HG03439 (cell line): ENCODE measurements around the gene VWA3B.
"Not testable (repeated sequence)": the region's sequence is repeated elsewhere in the genome, so short reads cannot be mapped to it uniquely, and the experiment has no call there.

ENCODE experiments used
- ATAC-seq: cut with Tn5 transposase; IDR thresholded peaks from one replicate; pipeline ENCODE4 v1.9.1; 2021; ENCODE audit warnings: mild to moderate bottlenecking, moderate library complexity; ENCODE audit not compliant: unreplicated experiment

Gene VWA3B

DNA sequence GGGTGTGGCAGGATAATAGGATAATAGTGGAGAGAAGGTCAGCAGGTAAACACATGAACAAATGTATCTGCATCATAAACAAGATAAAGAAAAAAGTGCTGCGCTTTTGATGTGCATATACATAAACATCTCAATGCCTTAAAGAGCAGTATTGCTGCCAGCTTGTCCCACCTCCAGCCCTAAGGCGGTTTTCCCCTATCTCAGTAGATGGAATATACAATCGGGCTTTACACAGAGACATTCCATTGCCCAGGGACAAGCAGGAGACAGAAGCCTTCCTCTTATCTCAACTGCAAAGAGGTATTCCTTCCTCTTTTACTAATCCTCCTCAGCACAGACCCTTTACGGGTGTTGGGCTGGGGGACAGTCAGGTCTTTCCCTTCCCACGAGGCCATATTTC lies 43.1 kb downstream of the VWA3B start:
- ATAC-seq = not testable (repeated sequence)

GRCh38 chr2:98134172-98135005 lies 47.4 kb downstream of the VWA3B start:
- no peak for ATAC-seq

- no peak for ATAC-seq
These were observed 50.2 kb downstream of the VWA3B start for GRCh38 chr2:98137196-98137595.

DNA sequence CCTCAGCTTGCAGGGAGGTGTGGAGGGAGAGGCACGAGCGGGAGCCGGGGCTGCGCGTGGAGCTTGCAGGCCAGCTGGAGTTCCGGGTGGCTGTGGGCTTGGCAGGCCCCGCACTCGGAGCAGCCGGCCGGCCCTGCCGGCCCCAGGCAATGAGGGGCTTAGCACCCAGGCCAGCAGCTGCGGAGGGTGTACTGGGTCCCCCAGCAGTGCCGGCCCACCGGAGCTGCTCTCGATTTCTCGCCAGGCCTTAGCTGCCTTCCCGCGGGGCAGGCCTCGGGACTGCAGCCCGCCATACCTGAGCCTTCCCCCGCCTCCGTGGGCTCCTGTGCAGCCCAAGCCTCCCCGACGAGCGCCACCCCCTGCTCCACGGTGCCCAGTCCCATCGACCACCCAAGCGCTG lies 52.0 kb downstream of the VWA3B start:
- not testable (repeated sequence) for ATAC-seq

DNA sequence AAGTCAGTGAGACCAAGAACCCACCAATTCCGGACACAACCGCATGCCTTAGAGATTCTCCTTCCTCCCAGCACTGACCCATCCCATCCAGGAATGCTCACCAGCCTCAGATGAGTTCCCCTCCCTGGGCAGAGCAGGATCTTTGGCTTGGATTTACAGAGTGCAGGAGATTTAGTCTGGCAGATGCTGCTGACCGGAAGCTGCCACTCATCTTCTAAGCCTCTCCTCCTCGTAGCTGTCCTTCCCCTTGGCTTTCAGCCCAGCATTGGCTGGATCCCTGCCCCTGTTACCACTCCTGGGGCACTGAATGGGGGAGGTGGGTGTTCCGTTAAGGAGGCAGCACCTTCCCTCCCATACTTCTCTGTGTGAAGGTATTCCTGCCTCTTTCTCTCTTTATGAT lies 53.2 kb downstream of the VWA3B start:
- no peak for ATAC-seq

GRCh38 chr2:98142106-98142791 lies 55.3 kb downstream of the VWA3B start:
- no peak for ATAC-seq

DNA sequence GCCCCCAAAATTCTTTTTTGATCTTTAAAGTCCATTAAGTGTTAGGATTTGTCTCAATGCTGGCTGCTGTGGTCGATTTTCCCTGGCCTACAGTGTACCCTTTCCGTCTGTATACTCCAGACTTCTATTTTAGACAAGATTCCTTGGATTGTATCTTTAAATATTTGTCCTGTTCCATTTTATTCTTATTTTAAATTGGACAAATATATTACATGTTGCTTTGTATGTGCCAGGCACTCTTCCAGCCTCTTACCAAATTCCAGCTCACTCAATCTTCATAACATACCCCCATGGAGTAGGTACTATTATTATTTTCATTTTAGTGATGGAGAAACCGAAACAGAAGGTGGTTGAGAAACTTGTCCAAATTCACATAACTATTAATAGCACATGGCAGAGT lies 58.1 kb downstream of the VWA3B start:
- ATAC-seq = no peak

DNA sequence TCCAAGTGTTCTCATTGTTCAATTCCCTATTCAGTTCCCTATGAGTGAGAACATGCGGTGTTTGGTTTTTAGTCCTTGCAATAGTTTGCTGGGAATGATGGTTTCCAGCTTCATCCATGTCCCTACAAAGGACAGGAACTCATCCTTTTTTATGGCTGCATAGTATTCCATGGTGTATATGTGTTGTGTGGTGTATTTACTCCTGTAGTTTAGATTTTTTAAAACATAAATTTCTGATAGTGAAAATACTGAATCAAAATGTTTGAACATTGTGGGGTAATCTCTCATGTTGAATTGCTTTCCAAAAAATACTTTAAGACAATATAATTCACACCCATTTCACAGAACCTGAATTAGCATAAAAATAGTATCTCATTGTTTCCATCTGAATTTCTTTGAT lies 60.9 kb downstream of the VWA3B start:
- not testable (repeated sequence) for ATAC-seq

GRCh38 chr2:98148595-98149332 lies 61.8 kb downstream of the VWA3B start:
- no peak for ATAC-seq

- ATAC-seq = no peak
These were observed 62.3 kb downstream of the VWA3B start for GRCh38 chr2:98149333-98149697.

DNA sequence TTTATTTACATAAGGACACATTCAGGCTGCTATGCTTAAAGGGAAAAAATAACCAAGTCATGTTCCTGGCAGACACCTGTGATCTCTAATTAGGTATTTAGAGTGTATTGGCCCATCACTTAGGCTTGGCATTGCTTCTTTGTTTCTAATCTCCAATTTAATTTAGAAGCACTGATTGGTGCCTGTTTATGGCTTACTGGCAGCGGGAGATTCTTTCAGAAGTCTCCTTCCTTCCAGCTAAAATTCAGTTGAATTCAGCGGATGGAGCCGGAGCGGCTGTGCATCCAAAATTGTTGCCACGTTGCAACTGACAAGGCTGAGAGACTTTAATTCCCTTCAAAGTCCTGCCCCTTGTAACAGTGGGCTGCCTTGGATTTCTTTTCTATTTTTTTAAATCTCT lies 66.5 kb downstream of the VWA3B start:
- no peak for ATAC-seq

DNA sequence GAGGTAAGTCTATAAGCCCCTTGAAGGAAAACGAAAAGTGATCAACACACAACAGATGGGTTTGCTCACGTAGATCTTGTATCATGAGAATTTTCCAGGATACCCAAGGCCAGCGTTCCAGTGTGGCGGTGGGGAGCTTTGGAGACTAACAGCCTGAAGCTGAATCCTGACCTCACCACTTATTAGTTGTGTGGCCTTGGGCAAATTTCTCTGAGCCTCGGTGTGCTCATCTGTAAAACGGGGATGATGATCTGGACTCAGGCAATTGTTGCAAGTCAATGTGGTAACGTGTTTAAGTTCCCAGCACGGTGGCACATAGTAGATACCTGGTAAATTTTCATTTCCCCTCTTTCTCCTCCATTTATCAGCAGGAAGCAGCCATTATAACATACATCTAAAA lies 68.3 kb downstream of the VWA3B start:
- no peak for ATAC-seq

DNA sequence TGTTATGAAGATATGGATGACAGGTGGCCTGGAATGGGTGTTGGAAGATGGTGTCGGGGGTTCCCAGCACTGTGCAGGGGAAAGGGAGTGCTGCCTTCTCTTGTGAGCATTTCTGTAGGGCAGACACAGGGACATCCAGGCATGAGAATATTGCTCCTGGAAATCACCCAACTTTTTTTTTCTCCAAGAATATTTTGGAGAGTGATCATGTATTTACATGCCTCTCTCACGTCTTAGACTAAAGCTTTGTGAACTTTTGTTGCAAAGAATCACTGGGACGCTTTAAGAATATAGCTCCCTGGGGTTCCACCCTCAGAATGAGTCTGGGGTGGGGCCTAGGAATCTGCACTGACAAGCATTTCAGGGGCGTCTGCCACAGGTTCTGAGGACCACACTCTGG lies 68.7 kb downstream of the VWA3B start:
- ATAC-seq = no peak

DNA sequence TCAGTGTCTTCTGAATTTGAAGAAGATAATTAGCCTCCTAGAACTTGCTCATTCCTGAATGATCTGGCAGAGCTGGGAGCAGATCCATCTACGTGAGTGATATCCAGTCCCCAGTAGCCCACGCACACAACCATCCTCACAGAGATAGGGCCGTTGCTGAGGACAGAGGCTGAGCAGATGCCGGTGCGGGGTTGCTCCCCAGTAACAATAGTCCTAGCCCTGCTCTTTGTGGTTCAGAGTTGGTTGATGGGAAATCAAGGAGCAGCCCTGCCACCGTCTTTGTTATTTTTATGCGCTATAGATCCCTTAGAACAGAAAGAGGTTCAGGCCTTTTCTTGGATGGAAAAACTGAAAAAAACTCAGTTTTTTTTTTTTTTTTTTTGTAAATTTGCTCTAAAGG lies 69.3 kb downstream of the VWA3B start:
- ATAC-seq = no peak

- no peak for ATAC-seq
These were observed 70.6 kb downstream of the VWA3B start for GRCh38 chr2:98157557-98157956.

- ATAC-seq = no peak
These were observed 71.3 kb downstream of the VWA3B start for GRCh38 chr2:98158305-98158704.

- no peak for ATAC-seq
These were observed 73.6 kb downstream of the VWA3B start for GRCh38 chr2:98160554-98160953.

GRCh38 chr2:98161186-98161585 lies 74.2 kb downstream of the VWA3B start:
- no peak for ATAC-seq

- no peak for ATAC-seq
These were observed 77.3 kb downstream of the VWA3B start for GRCh38 chr2:98164256-98164655.

DNA sequence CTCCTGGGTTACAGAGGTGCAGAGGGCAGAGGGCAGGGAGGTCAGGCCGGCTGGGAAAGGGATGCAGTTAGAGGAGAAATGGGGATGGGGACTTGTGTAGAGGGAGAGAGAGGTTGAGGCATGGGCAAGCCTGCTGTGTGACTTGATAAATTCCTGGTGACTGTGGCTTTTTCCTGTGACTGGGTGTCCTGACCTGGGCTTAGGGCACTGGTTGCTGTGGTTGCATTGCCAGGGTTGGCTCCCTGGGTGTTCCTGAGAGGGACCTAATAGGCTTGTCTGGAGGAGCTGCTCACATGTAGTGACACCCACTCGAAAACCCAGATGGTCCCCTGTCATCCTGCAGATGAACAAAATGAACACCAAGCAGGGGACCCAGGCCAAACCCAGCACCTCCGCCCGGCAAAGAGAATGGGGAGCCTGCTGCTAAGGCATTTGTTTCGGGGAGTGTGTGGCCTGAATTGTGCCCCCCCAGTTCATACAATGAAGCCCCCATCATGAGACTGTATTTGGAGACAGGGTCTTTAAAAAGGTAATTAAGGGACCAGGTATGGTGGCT lies 78.6 kb downstream of the VWA3B start:
- no peak for ATAC-seq

GRCh38 chr2:98167916-98168315 lies 80.9 kb downstream of the VWA3B start:
- no peak for ATAC-seq

GRCh38 chr2:98170076-98170475 lies 83.1 kb downstream of the VWA3B start:
- no peak for ATAC-seq
